SW 1271 (cell line): ENCODE measurements around the gene NECTIN1.
A peak's percentile ranks its signal among the peaks of the same experiment; 100 is the strongest.

Source experiments
- DNase-seq, 2 experiments: peaks; one replicate each; lab custom pipeline; 2025; lab: John Stamatoyannopoulos, UW

NECTIN1 gene

DNA sequence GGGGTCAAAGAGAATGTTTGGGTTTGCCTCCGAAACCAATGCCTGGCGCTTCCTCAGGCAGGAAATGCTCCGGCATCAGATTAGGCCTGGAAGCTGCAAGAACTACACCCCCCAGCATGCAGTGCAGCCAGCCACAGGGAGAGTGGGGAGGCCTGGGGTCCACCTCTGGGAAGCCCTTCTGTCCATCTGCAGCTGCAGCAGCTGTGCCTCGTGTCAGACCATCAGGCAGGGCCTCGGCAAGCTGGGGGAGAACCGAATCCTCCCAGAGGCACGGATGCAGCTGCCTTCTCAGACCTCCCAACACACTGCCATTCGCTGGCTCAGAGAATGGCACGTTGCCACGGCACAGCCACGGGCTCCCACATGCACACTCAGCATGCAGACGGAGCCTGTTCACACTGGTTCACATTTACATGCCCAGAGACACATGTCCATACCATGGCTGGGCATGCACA, 57.4 kb downstream of the NECTIN1 start:
- DNase-seq, result no peak

DNA sequence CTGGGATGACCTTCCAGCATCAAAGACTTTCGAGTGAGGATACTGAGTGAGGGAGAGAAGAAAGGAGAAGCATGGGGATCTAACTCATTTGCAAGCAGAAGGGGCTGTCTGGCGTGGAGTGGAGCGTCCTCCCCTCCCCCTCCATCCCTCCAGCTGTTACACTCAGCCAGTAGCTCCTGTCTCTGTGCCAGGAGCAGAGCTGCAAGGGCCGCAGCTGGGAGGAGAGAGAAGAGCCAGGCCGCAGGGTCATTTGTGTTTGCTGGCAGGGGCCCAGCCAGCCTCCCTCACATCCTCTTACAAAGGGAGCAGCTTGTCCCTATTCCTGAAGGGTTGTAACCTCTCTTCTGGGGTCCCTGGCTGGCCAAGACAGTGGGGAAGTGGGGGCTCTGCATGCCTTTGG, 57.9 kb downstream of the NECTIN1 start:
- no peak for DNase-seq

- DNase-seq, result no peak
Observed at GRCh38 chr11:119669487-119669886, 59.5 kb downstream of the NECTIN1 start.

GRCh38 chr11:119668676-119669075, 60.3 kb downstream of the NECTIN1 start:
- DNase-seq, result no peak

GRCh38 chr11:119666463-119667131, 62.4 kb downstream of the NECTIN1 start:
- peak in 1 of 2 experiments; percentile 36 for DNase-seq

DNA sequence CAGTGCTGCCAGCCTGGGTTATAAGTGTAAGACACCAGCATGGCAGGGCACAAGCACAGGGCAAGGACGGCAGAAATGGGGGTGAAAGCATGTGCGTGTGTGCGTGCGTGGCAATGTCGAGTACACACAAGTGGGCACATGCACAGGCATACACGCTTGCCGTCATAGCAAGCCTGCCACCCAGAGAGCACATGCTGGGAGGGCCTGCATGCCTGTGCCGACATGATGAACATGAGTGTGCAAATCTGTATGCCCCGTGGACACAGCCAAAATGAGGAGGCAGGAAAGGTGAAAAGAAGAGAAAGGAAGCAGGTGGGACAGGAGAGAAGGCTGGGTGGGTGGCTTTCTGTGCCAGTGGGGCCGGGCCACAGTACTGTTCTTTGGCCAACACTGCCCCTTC, 62.9 kb downstream of the NECTIN1 start:
- DNase-seq, result no peak

- no peak for DNase-seq
Observed at GRCh38 chr11:119664701-119665420, 64.1 kb downstream of the NECTIN1 start.

DNA sequence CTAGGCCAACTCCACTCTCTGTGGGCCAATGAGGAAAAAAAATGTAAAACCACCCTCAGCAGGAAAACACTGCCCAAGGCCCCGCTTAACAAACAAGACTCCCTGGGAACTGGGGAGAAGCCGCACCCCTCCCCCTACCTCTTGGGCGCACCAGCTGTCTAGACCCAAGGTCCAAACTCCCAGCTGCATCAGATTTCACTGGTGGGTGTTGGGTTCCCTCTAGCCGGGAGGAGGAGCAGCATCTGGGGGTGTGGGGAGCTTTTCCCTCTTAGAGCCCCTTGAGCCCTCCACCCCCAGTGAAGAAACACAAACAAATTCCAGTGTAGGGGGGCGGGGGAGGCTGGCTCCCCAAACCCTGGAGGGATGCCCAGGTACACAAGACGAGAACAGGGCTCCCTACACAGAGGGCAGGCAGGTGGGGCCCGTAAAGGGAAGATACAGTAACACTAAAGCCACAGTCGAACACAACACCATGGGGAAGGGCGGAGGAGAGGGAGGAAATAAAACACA, 64.9 kb downstream of the NECTIN1 start:
- DNase-seq, result no peak

DNA sequence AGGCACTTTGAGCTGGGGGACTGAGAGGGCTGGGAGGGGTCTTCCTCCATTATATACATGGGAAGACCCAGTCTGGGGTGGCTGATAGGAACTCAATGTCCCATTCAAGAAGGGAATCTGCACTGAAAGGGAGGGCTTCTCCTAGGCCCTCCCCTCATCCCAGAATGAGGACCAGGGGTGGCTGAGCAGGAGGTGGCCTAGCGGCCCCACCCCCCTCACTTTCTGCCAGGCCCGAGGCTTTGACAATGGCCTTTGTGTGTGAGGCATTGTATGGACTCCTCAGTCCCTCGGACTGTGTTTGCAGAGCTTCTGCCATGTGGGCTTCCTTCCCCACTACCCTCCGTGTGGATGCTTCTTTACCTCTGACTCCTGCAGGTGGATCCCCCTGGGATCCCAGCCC, 65.7 kb downstream of the NECTIN1 start:
- no peak for DNase-seq

- DNase-seq, result no peak
Observed at GRCh38 chr11:119661226-119661625, 67.8 kb downstream of the NECTIN1 start.

- no peak for DNase-seq
Observed at GRCh38 chr11:119659971-119660723, 68.9 kb downstream of the NECTIN1 start.

- no peak for DNase-seq
Observed at GRCh38 chr11:119652907-119653659, 75.9 kb downstream of the NECTIN1 start.

DNA sequence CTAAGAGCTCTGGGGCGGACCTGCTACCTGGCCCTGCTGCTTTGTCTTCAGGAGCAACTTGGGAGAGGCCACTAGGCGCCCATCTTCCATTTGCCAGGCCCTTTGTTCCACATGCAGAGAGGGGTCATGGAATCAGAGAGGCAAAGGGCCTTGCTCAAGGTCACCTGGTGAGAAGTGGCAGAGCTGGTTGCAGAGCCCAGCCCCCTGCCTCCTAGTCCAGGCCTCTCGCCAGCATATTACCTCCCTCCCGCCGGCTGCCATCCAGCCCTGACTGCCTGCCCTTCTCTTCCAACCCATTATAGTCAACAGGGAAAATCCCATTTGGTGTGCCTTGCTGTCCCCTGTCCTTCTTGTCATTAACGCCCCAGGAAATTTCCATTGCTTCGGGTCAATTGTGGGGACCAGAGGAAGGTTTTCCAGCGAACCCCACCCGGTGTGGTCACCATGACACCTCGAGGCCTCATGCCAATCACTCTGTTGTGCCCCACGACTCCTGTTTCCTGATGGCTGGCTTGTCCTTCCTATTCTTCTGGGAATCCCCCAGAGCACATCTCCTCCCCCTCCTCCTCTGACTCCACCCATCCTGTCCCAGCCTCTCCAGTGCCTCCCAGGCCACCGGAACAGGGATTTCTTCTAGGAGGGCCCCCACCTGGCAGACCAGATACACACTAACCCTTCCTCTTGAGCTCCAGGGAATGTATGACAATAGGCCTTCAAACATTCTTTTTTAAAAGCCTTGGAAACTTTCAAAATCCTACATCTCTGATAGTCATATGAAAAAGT, 77.0 kb downstream of the NECTIN1 start:
- DNase-seq, result no peak

GRCh38 chr11:119650251-119650650, 78.7 kb downstream of the NECTIN1 start:
- no peak for DNase-seq

DNA sequence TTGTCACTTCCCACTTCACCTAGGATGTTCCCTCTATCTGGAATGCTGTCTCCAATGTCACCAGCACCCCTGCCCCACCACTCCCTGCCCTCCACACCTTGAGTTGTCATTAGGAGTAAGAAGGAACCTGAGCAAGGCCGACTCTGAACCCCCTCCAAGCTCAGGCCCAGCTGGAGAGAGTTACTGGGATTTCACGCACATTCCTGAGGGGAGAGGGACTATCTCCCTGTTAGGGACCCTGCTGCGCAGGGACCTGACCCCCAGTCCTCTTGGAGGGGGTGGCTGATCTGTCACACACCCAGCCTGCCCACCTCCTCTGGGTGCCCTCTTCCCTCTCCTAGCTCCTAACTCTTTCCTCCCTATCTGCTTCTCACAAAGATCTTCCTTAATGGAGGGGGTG, 81.7 kb downstream of the NECTIN1 start:
- no peak for DNase-seq

- DNase-seq, result no peak
Observed at GRCh38 chr11:119645018-119645417, 84.0 kb downstream of the NECTIN1 start.

GRCh38 chr11:119644502-119644901, 84.5 kb downstream of the NECTIN1 start:
- DNase-seq, result no peak

DNA sequence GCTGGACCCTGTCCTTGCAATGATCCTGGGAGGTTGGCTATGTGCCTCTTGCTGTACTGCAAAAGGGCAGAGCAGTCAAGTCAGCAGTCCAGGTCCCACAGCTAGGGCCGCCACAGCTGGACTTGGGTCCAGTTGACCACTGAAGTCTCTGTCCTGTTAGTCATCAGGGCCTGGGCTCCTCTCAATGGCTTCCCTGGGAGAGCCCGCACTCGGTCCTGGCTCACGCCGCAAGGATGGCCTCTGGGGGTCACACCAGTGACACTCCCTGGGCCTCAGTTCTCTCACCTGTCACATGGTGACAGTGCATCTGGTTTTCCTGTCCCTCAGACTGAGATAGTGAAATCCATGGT, 85.1 kb downstream of the NECTIN1 start:
- DNase-seq, result no peak

GRCh38 chr11:119643212-119643875, 85.7 kb downstream of the NECTIN1 start:
- no peak for DNase-seq

GRCh38 chr11:119641983-119642745, 86.8 kb downstream of the NECTIN1 start:
- DNase-seq, result no peak
